Activated CD4-positive, alpha-beta memory T cell treated with anti-CD3 and anti-CD28 coated beads for 36 hours (primary cell): ENCODE data around the gene CTIF. TPM values are rescaled to one million over a fixed set of nuclear protein-coding genes. Genes with fewer than 3 reads are reported as not detected.

Experiments
- CTCF ChIA-PET: fragments of 350-600 bp; sonication (Branson Sonifier 250); formaldehyde crosslinking; loops from one replicate; lab custom pipeline; 2021; ENCODE audit warnings: antibody characterized with exemption, inconsistent platforms; lab: Charles Lee
- POLR2A ChIA-PET: fragments of 350-600 bp; sonication (Branson Sonifier 250); formaldehyde crosslinking; loops from one replicate; lab custom pipeline; 2021; ENCODE audit warnings: antibody characterized with exemption; lab: Charles Lee
- DNase-seq: peaks from one replicate; pipeline ENCODE4 v3.0.0-alpha.2; 2020
- H3K27ac Mint-ChIP-seq: one replicate; pipeline ENCODE4 v1.8.0; 2021; ENCODE audit warnings: mixed read lengths
- H3K27me3 Mint-ChIP-seq: one replicate; pipeline ENCODE4 v1.8.0; 2021; ENCODE audit warnings: mixed read lengths
- H3K36me3 Mint-ChIP-seq: one replicate; pipeline ENCODE4 v1.8.0; 2021; ENCODE audit warnings: mixed read lengths
- H3K4me1 Mint-ChIP-seq: one replicate; pipeline ENCODE4 v1.8.0; 2021; ENCODE audit warnings: low read depth, mixed read lengths
- H3K4me3 Mint-ChIP-seq: one replicate; pipeline ENCODE4 v1.8.0; 2021; ENCODE audit warnings: mild to moderate bottlenecking, mixed read lengths
- H3K9me3 Mint-ChIP-seq: one replicate; pipeline ENCODE4 v1.8.0; 2021; ENCODE audit warnings: mixed read lengths
- intact Hi-C: fragments of 100-400 bp; cut with micrococcal nuclease; formaldehyde crosslinking; loops from one replicate; pipeline ENCODE4 v1.15.1; 2023
- total RNA-seq, 2 experiments: library from RNA; stranded (reverse); gene quantifications; one replicate each; pipeline ENCODE4 v1.2.3, GENCODE V29; 2021

CTIF gene
- total RNA-seq, 2 experiments from 2014 or later, result 4.6 to 5.8 TPM

- H3K27ac Mint-ChIP-seq, result no peak overlapping the region
- no peak overlapping the region for H3K4me3 Mint-ChIP-seq
- H3K27me3 Mint-ChIP-seq, result no peaks in the 10 kb centered on the region
- CTCF ChIA-PET, result no interaction called here
- H3K36me3 Mint-ChIP-seq, result no peaks in the 10 kb centered on the region
- H3K9me3 Mint-ChIP-seq, result peaks cover 4% of the 10 kb centered on the region
- DNase-seq, result no peak
- intact Hi-C loops, result no loop called here
- POLR2A ChIA-PET, result no interaction called here
- H3K4me1 Mint-ChIP-seq, result no peaks in the 10 kb centered on the region
Observed at GRCh38 chr18:48562075-48562474, 23.2 kb downstream of the CTIF start.

GRCh38 chr18:48563027-48563426 is 24.2 kb downstream of the CTIF start:
- DNase-seq, result no peak
- Mint-ChIP-seq H3K27ac (no peak overlapping the region), H3K27me3 (no peaks in the 10 kb centered on the region), H3K36me3 (no peaks in the 10 kb centered on the region), H3K4me3 (no peak overlapping the region), H3K9me3 (peaks cover 4% of the 10 kb centered on the region), H3K4me1 (no peaks in the 10 kb centered on the region)
- ChIA-PET POLR2A (no interaction called here), CTCF (no interaction called here)
- intact Hi-C loops, result no loop called here

- Mint-ChIP-seq H3K36me3 (no peaks in the 10 kb centered on the region), H3K4me3 (no peak overlapping the region), H3K4me1 (no peaks in the 10 kb centered on the region), H3K9me3 (peaks cover 4% of the 10 kb centered on the region), H3K27ac (no peak overlapping the region), H3K27me3 (no peaks in the 10 kb centered on the region)
- DNase-seq, result no peak
- intact Hi-C loops, result no loop called here
- CTCF ChIA-PET, result no interaction called here
- POLR2A ChIA-PET, result no interaction called here
Observed at GRCh38 chr18:48564139-48564538, 25.3 kb downstream of the CTIF start.

- no peaks in the 10 kb centered on the region for H3K4me1 Mint-ChIP-seq
- CTCF ChIA-PET, result no interaction called here
- no peaks in the 10 kb centered on the region for H3K36me3 Mint-ChIP-seq
- H3K4me3 Mint-ChIP-seq, result no peak overlapping the region
- POLR2A ChIA-PET, result no interaction called here
- no peaks in the 10 kb centered on the region for H3K9me3 Mint-ChIP-seq
- H3K27ac Mint-ChIP-seq, result no peak overlapping the region
- no peaks in the 10 kb centered on the region for H3K27me3 Mint-ChIP-seq
- intact Hi-C loops, result no loop called here
- no peak for DNase-seq
Observed at GRCh38 chr18:48565105-48565504, 26.3 kb downstream of the CTIF start.

- ChIA-PET POLR2A (no interaction called here), CTCF (no interaction called here)
- Mint-ChIP-seq H3K36me3 (no peaks in the 10 kb centered on the region), H3K27me3 (no peaks in the 10 kb centered on the region), H3K4me3 (no peak overlapping the region), H3K27ac (no peak overlapping the region), H3K4me1 (no peaks in the 10 kb centered on the region), H3K9me3 (no peaks in the 10 kb centered on the region)
- intact Hi-C loops, result no loop called here
- DNase-seq, result no peak
Observed at GRCh38 chr18:48566589-48566988, 27.8 kb downstream of the CTIF start.

- no peaks in the 10 kb centered on the region for H3K4me1 Mint-ChIP-seq
- ChIA-PET POLR2A (no interaction called here), CTCF (no interaction called here)
- H3K27me3 Mint-ChIP-seq, result no peaks in the 10 kb centered on the region
- H3K4me3 Mint-ChIP-seq, result no peak overlapping the region
- no peak for DNase-seq
- no peaks in the 10 kb centered on the region for H3K36me3 Mint-ChIP-seq
- intact Hi-C loops, result no loop called here
- no peaks in the 10 kb centered on the region for H3K9me3 Mint-ChIP-seq
- no peak overlapping the region for H3K27ac Mint-ChIP-seq
Observed at GRCh38 chr18:48567388-48567787, 28.6 kb downstream of the CTIF start.

DNA sequence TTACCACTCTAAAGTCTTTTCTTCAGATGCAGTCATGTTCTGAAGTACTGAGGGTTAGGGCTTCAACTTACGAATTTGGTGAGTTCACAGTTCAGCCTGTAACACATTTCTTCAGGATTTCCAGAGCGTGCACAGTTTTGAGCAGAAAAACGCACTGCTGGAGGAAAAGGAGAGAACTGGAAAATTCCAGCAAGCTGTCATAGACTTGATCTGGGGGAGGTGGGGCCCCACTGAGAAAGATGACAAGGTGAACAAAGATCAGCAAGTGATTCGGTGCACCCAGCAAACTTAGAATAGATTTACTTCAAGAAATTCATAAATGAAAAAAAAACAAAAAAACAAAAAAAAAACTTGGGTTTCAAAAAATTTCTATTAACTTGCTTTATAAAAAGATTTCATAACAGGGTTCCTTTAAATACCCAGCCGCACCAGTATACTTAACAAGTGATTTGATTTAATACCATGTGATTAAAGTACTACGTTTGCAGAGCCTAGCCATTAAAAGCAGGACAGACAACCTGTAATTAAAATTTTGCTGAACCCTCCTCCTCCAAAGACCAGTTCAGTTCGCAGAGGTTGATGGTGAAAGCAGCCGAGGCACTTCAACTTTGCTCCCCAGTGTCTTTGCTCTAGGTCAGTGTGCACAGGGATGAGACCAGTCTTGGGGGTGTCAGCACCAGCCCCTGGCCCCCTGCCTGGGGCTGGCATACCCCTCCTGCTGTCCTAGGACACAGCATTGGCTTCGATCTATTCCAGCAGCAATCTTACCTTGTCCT is 30.5 kb downstream of the CTIF start:
- H3K4me1 Mint-ChIP-seq, result no peaks in the 10 kb centered on the region
- H3K27me3 Mint-ChIP-seq, result no peaks in the 10 kb centered on the region
- H3K4me3 Mint-ChIP-seq, result no peak overlapping the region
- POLR2A ChIA-PET, result no interaction called here
- CTCF ChIA-PET, result no interaction called here
- no peaks in the 10 kb centered on the region for H3K9me3 Mint-ChIP-seq
- no peaks in the 10 kb centered on the region for H3K36me3 Mint-ChIP-seq
- no peak for DNase-seq
- H3K27ac Mint-ChIP-seq, result no peak overlapping the region
- intact Hi-C loops, result no loop called here

DNA sequence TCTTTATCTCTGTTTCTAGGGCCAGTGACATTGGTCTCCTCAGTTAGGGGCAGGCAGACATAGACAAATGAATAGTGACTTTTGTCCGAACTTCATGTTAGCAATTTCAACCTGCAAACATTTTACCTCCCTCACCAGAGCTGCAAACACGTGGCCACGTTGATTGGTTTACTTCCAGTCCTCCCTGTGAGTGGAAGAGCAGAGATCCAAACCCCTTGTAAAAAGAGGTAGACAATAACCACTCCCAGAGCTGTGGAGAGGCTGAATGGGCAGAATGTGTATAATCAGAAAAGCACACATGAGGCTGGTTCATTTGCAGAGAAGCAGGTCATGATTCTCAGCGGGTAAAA is 31.1 kb downstream of the CTIF start:
- no peaks in the 10 kb centered on the region for H3K9me3 Mint-ChIP-seq
- H3K27me3 Mint-ChIP-seq, result no peaks in the 10 kb centered on the region
- H3K36me3 Mint-ChIP-seq, result no peaks in the 10 kb centered on the region
- no peak overlapping the region for H3K27ac Mint-ChIP-seq
- POLR2A ChIA-PET, result no interaction called here
- no peak for DNase-seq
- intact Hi-C loops, result no loop called here
- CTCF ChIA-PET, result no interaction called here
- no peaks in the 10 kb centered on the region for H3K4me1 Mint-ChIP-seq
- H3K4me3 Mint-ChIP-seq, result no peak overlapping the region

- Mint-ChIP-seq H3K4me3 (no peak overlapping the region), H3K9me3 (no peaks in the 10 kb centered on the region), H3K4me1 (no peaks in the 10 kb centered on the region), H3K27ac (no peak overlapping the region), H3K27me3 (no peaks in the 10 kb centered on the region), H3K36me3 (no peaks in the 10 kb centered on the region)
- DNase-seq, result no peak
- ChIA-PET CTCF (no interaction called here), POLR2A (no interaction called here)
- intact Hi-C loops, result no loop called here
Observed at GRCh38 chr18:48570313-48570712, 31.5 kb downstream of the CTIF start.

GRCh38 chr18:48571639-48572384 is 33.0 kb downstream of the CTIF start:
- Mint-ChIP-seq H3K36me3 (no peaks in the 10 kb centered on the region), H3K4me1 (no peaks in the 10 kb centered on the region), H3K9me3 (no peaks in the 10 kb centered on the region), H3K4me3 (no peak overlapping the region), H3K27me3 (no peaks in the 10 kb centered on the region), H3K27ac (no peak overlapping the region)
- no peak for DNase-seq
- POLR2A ChIA-PET, result no interaction called here
- CTCF ChIA-PET, result no interaction called here
- intact Hi-C loops, result no loop called here

- H3K4me1 Mint-ChIP-seq, result no peaks in the 10 kb centered on the region
- no peaks in the 10 kb centered on the region for H3K36me3 Mint-ChIP-seq
- intact Hi-C loops, result no loop called here
- no peak for DNase-seq
- no peak overlapping the region for H3K27ac Mint-ChIP-seq
- POLR2A ChIA-PET, result no interaction called here
- no peak overlapping the region for H3K4me3 Mint-ChIP-seq
- H3K9me3 Mint-ChIP-seq, result peaks cover 2% of the 10 kb centered on the region
- no peaks in the 10 kb centered on the region for H3K27me3 Mint-ChIP-seq
- CTCF ChIA-PET, result no interaction called here
Observed at GRCh38 chr18:48572402-48573126, 33.7 kb downstream of the CTIF start.

DNA sequence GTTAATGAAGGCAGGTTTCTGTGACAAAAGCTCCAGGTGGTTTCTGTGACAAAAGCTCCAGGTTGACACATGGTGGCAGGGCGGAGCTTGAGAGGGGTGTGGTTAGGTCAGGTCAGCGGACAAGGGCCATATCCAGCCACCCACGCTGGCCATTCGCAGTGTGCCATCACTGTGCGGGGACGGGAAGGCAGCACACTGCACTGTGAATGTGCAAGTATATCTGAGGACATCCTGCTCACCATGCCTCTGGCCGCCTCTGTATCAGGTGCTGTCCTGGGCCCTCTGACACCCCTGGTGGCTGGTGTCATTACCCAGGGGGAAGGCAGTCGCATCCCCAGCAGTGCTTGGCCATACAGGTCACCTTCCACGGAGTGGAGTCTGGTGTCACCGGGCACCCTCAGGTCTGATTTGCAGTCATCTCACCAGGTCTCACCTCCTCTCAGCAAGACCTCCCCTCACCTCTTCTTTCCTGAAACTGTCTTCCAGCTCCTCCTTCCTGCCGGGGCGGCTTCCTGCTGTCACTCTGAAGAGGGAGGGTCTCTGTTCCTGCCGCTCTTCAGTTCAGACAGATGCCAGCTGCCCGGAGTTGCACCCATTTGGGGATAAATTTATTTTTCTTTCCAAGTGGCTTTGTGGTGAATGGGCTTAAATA is 34.9 kb downstream of the CTIF start:
- DNase-seq, result no peak
- ChIA-PET CTCF (no interaction called here), POLR2A (no interaction called here)
- intact Hi-C loops, result no loop called here
- Mint-ChIP-seq H3K4me1 (peaks cover 1% of the 10 kb centered on the region), H3K36me3 (no peaks in the 10 kb centered on the region), H3K9me3 (peaks cover 13% of the 10 kb centered on the region), H3K4me3 (no peak overlapping the region), H3K27ac (no peak overlapping the region), H3K27me3 (no peaks in the 10 kb centered on the region)
